ENCODE results near the gene KDM5D. TPM values are rescaled to one million over a fixed set of nuclear protein-coding genes. Genes with fewer than 3 reads are reported as not detected.
A peak's percentile ranks its signal among the peaks of the same experiment; 100 is the strongest.

KDM5D gene
- total RNA-seq, result 10 to 100 TPM in 2 of 4 donors, under 1 TPM in 1, not detected in 1; 0.07 to 85.8 (median 66.6) TPM

DNA sequence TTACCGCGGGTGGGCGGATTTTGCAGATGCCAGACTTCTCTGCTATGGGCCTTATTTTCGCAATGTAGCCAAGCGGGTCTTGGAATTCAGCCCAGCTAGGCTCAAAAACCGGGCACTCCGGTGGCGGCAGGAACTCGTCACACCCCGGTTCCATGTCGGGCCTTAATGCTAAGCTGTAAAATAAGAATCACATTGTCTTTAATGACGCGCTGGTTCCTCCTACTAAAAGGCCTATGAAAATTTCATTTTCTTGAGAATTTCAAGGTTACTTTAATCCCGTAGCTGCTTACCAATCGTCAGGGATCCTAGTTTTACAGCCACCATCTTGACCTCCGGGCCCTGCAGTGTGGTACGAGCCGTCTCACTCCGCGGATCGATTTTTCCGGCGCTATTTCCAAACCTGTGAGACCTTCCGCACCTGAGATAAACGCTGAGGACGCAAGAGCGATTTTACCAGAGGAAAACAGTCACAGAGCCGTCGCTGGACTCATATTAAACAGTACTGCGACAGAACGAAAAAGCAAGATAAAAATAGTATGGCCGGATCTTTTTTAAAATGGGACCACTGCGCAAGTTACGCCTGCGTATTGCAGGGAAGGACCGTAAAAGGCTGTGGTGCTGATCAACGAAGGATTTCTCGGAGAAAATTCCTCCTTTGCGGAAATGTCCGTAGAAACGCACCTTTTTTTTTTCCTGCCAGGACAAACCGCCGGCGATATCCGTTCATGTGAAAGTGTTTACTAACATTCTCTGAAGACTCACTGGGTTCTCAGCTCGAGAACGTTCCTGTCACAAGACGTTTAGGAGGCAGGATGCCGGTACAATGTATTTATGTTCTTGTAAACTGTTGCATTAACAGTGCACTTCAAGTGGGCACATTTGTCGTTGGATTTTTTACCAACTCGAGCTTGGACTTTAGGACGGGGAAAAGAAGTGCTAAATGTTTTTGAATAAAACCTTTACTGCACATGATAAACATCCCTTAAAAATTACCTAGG, at the start of gene KDM5D:
Gene KDM5D, minus strand, starts transcription at position 346 of the 998 bp plus-strand sequence. Its CDS starts 192 bp downstream, at position 154.
- TF ChIP-seq POLR2A (IDR thresholded peaks at IDR 0.05) (no peak), CTCF (IDR thresholded peaks at IDR 0.05) (no peak), POLR2AphosphoS5 (IDR thresholded peaks at IDR 0.05) (no peak), EP300 (IDR thresholded peaks at IDR 0.05) (no peak)
- Histone ChIP-seq H3K4me1 (peaks cover 0 to 25% (median 0%) of the 10 kb centered on the region in 3 donors), H3K9me3 (no peaks in the 10 kb centered on the region), H3K36me3 (peaks cover 0 to 31% of the 10 kb centered on the region in 2 donors), H3K27ac (peak within 1 kb of the TSS in 2 of 4 donors; percentile 86 to 99), H3K27me3 (no peaks in the 10 kb centered on the region), H3K4me3 (peak within 1 kb of the TSS; percentile 57 to 90)
- ATAC-seq, result no peak
- 0% methylated on average over 3 of the region's 52 CpGs; no CpG with 5 or more reads in 1 of the 2 donors for WGBS, 2 donors (ENCODE audit: low coverage in 1 of 2)

DNA sequence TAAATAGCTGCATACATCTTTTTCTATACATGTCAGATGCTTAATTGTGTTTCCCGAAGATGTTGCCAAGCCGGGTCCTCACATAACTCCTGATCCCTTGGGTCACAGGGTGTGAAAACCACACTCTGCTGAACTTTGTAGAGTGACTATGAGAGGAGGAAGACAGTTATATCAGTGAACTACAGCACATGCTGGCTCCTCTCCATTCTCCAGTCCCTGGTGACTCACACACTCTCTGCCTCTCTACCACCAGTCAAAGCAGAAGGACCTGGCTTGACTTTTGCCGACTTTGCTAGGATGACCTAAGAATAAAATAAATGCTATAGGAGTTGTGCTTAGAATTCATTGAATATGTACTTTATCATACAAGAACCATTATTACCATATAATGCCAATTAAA, 23.8 kb upstream of the KDM5D start:
- H3K4me3 ChIP-seq, result no peak overlapping the region
- H3K27me3 ChIP-seq, result no peaks in the 10 kb centered on the region
- WGBS, 2 donors (ENCODE audit: low coverage in 1 of 2), result no CpG with 5 or more reads among the region's 3 CpGs
- no peaks in the 10 kb centered on the region for H3K4me1 ChIP-seq
- no peak for ATAC-seq
- TF ChIP-seq POLR2A (IDR thresholded peaks at IDR 0.05) (no peak), CTCF (IDR thresholded peaks at IDR 0.05) (no peak), POLR2AphosphoS5 (IDR thresholded peaks at IDR 0.05) (no peak), EP300 (IDR thresholded peaks at IDR 0.05) (no peak)
- H3K36me3 ChIP-seq, result no peaks in the 10 kb centered on the region
- no peak overlapping the region for H3K27ac ChIP-seq
- no peaks in the 10 kb centered on the region for H3K9me3 ChIP-seq

DNA sequence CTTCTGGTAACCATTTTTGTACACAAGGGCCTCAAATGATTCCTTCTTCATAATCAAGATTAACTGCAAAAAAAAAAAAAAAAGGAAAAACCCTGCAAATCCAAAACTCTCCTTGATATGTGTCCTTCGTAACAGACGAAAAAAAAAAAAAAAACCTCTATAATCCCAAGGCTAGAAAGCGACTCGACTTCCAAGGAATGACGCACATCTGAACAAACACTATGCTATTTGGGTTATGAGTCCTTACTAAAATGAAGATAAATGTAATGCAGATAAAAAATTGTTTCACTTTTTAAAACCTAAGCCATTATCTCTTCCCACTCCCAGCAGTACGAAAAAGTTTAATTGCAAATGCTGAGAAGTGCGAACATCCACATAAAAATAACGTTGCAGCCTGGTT, 1.2 kb downstream of the KDM5D start:
- TF ChIP-seq EP300 (IDR thresholded peaks at IDR 0.05), result no peak
- H3K9me3 ChIP-seq, result no peaks in the 10 kb centered on the region
- H3K27ac ChIP-seq, result peak overlapping the region in 1 of 4 donors; percentile 86
- H3K4me1 ChIP-seq, result peaks cover 0 to 39% (median 0%) of the 10 kb centered on the region in 3 donors
- peak overlapping the region; percentile 57 to 90 for H3K4me3 ChIP-seq
- H3K27me3 ChIP-seq, result no peaks in the 10 kb centered on the region
- no peak for ATAC-seq
- H3K36me3 ChIP-seq, result peaks cover 0 to 41% of the 10 kb centered on the region in 2 donors
- 41% methylated on average over 8 of the region's 8 CpGs; no CpG with 5 or more reads in 1 of the 2 donors for WGBS, 2 donors (ENCODE audit: low coverage in 1 of 2)

- Histone ChIP-seq H3K9me3 (no peaks in the 10 kb centered on the region), H3K27ac (no peak overlapping the region), H3K4me3 (peak overlapping the region in 1 of 2 donors; percentile 57), H3K36me3 (peaks cover 0 to 41% of the 10 kb centered on the region in 2 donors), H3K4me1 (peaks cover 0 to 47% (median 0%) of the 10 kb centered on the region in 3 donors), H3K27me3 (no peaks in the 10 kb centered on the region)
- ATAC-seq, result no peak
- no peak for TF ChIP-seq EP300 (IDR thresholded peaks at IDR 0.05)
- TF ChIP-seq POLR2AphosphoS5 (IDR thresholded peaks at IDR 0.05), result no peak
- TF ChIP-seq POLR2A (IDR thresholded peaks at IDR 0.05), result no peak
- TF ChIP-seq CTCF (IDR thresholded peaks at IDR 0.05), result no peak
These were observed 2.4 kb downstream of the KDM5D start for GRCh38 chrY:19742153-19742552.

- peaks cover 0 to 62% of the 10 kb centered on the region in 2 donors for H3K36me3 ChIP-seq
- H3K4me1 ChIP-seq, result peaks cover 0 to 19% (median 0%) of the 10 kb centered on the region in 3 donors
- TF ChIP-seq EP300 (IDR thresholded peaks at IDR 0.05), result no peak
- no peak for TF ChIP-seq POLR2AphosphoS5 (IDR thresholded peaks at IDR 0.05)
- TF ChIP-seq POLR2A (IDR thresholded peaks at IDR 0.05), result no peak
- TF ChIP-seq CTCF (IDR thresholded peaks at IDR 0.05), result no peak
- H3K27me3 ChIP-seq, result no peaks in the 10 kb centered on the region
- WGBS, 2 donors (ENCODE audit: low coverage in 1 of 2), result 27% methylated on average over 1 of the region's 1 CpG; no CpG with 5 or more reads in 1 of the 2 donors
- H3K9me3 ChIP-seq, result no peaks in the 10 kb centered on the region
- H3K27ac ChIP-seq, result no peak overlapping the region
- no peak overlapping the region for H3K4me3 ChIP-seq
- ATAC-seq, result no peak
These were observed 10.1 kb downstream of the KDM5D start for GRCh38 chrY:19734425-19734824.
